Tibial nerve (tissue), 4 donors: Measurements from ENCODE around the gene CCDC183. TPM values are rescaled to one million over a fixed set of nuclear protein-coding genes. Genes with fewer than 3 reads are reported as not detected.
"Not testable (repeated sequence)": the region's sequence is repeated elsewhere in the genome, so short reads cannot be mapped to it uniquely, and the experiment has no call there.

Experiments used
- DNase-seq, 2 donors: peaks; one replicate each; pipeline ENCODE4 v3.0.0-alpha.2; 2019; ENCODE audit warnings: low spot score in 2 of 2
- H3K27ac ChIP-seq, 4 donors: fragments of 200-600 bp; sonication (generic) in 3 of 4; one replicate each; pipeline ENCODE4 v1.5.1; 2017 to 2019; ENCODE audit warnings: mild to moderate bottlenecking in 1 of 4
- H3K27me3 ChIP-seq, 2 donors: fragments of 200-600 bp; sonication (generic) in 1 of 2; one replicate each; pipeline versions ENCODE4 v1.5.1 to v1.6.0; 2017 to 2019
- H3K36me3 ChIP-seq, 3 donors: fragments of 200-600 bp; sonication (generic); one replicate each; pipeline ENCODE4 v1.5.1; 2018 to 2019
- H3K4me1 ChIP-seq, 4 donors: fragments of 200-600 bp; sonication (generic) in 3 of 4; one replicate each; pipeline ENCODE4 v1.5.1; 2017 to 2019
- H3K4me3 ChIP-seq, 4 donors: fragments of 200-600 bp; sonication (generic) in 3 of 4; one replicate each; pipeline ENCODE4 v1.5.1; 2017 to 2019; ENCODE audit warnings: mild to moderate bottlenecking in 1 of 4, moderate library complexity in 1 of 4
- H3K9me3 ChIP-seq, 4 donors: fragments of 200-600 bp; sonication (generic) in 3 of 4; one replicate each; pipeline ENCODE4 v1.5.1; 2017 to 2019
- EP300 ChIP-seq, 2 donors: sonication (generic); formaldehyde crosslinking; IDR thresholded peaks; one replicate each; pipeline ENCODE4 v1.6.1; 2017; ENCODE audit warnings: antibody characterized with exemption in 2 of 2, mild to moderate bottlenecking in 1 of 2
- POLR2A ChIP-seq, 2 donors: fragments of 450-650 bp; IDR thresholded peaks; one replicate each; pipeline ENCODE4 v1.6.1; 2017; ENCODE audit warnings: antibody characterized with exemption in 2 of 2, mild to moderate bottlenecking in 2 of 2, moderate library complexity in 2 of 2
- WGBS, 2 donors: methylation state at CpG; one replicate each; pipeline ENCODE4 v1.1.5; 2018; 5-methylcytosine and 5-hydroxymethylcytosine counted together
- total RNA-seq, 4 donors: library from RNA; depleted of rRNA; stranded (reverse); fragments of >200 nt; gene quantifications; one replicate each; pipeline ENCODE4 v1.1.0, GENCODE V29; 2016
- TF ChIP-seq, protein P1 (sequence below), 5 experiments: fragments of 200-600 bp in 3 of 5; fragments of 450-650 bp in 2 of 5; sonication (generic) in 3 of 5; IDR thresholded peaks; one replicate each; pipeline ENCODE4 v1.5.1; 2016 to 2019; ENCODE audit warnings: antibody characterized with exemption in 5 of 5, mild to moderate bottlenecking in 3 of 5, moderate library complexity in 2 of 5

Gene CCDC183
- total RNA-seq, 4 donors from 2014 or later = 1.5 to 5.1 (median 4.1) TPM

DNA sequence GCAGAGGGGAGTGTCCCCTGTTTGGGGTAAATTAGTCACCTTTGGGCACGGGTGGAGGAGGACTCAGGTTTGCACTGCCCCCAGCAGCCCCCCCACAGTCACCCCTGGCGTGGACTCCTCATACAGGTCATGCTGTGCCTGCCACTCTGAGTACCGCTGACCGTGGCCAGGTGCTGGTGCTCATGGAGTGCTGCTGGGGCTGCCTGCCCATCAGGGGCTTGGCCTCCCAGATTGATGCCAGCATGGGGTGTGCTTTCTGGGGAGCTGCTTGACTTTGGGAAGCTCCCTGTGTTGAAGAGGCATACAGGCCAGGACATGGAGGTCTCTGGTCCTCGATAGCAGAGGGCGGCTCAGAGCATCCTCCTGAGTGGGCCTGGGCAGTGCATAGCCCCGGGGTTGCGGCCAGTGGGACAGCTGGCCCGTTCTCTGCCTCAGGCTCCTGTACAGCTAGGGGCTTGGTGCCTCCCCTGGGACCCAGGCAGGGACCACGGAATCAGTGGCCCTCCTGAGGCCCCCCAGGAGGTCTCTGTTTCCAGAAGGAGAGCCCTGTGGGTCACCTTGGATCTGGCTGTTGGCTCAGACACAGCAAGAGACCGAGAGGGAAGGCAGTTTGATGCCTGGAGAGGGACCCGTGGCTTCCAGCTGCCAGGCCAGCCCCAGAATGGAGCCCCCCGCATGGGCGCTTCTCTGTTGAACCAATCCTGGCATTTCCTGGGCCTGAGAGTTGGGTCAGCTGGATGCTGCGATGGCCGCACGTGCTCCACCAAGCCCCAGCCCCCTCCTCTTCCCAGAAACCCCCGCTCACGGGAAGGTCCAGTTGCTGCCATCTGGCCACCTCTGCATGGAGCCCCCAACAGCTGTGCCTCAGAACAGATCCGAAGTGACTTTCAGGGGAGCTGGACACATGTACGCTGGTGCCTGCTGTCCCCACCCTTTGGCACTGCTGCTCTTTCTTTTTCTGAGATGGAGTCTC, 40.1 kb downstream of the CCDC183 start:
- TF ChIP-seq POLR2A (IDR thresholded peaks at IDR 0.05) (no peak), EP300 (IDR thresholded peaks at IDR 0.05) (no peak)
- TF ChIP-seq, protein P1, sequence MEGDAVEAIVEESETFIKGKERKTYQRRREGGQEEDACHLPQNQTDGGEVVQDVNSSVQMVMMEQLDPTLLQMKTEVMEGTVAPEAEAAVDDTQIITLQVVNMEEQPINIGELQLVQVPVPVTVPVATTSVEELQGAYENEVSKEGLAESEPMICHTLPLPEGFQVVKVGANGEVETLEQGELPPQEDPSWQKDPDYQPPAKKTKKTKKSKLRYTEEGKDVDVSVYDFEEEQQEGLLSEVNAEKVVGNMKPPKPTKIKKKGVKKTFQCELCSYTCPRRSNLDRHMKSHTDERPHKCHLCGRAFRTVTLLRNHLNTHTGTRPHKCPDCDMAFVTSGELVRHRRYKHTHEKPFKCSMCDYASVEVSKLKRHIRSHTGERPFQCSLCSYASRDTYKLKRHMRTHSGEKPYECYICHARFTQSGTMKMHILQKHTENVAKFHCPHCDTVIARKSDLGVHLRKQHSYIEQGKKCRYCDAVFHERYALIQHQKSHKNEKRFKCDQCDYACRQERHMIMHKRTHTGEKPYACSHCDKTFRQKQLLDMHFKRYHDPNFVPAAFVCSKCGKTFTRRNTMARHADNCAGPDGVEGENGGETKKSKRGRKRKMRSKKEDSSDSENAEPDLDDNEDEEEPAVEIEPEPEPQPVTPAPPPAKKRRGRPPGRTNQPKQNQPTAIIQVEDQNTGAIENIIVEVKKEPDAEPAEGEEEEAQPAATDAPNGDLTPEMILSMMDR (IDR thresholded peaks at IDR 0.05) = no peak
- Histone ChIP-seq H3K27me3 (no peaks in the 10 kb centered on the region), H3K9me3 (no peaks in the 10 kb centered on the region), H3K36me3 (peaks cover 0 to 85% (median 0%) of the 10 kb centered on the region in 3 donors), H3K4me1 (peaks cover 0 to 15% (median 8%) of the 10 kb centered on the region in 4 donors), H3K27ac (no peak overlapping the region), H3K4me3 (no peak overlapping the region)
- WGBS, 2 donors = 85 to 98% methylated on average over 13 to 15 of the region's 21 CpGs
- no peak for DNase-seq

DNA sequence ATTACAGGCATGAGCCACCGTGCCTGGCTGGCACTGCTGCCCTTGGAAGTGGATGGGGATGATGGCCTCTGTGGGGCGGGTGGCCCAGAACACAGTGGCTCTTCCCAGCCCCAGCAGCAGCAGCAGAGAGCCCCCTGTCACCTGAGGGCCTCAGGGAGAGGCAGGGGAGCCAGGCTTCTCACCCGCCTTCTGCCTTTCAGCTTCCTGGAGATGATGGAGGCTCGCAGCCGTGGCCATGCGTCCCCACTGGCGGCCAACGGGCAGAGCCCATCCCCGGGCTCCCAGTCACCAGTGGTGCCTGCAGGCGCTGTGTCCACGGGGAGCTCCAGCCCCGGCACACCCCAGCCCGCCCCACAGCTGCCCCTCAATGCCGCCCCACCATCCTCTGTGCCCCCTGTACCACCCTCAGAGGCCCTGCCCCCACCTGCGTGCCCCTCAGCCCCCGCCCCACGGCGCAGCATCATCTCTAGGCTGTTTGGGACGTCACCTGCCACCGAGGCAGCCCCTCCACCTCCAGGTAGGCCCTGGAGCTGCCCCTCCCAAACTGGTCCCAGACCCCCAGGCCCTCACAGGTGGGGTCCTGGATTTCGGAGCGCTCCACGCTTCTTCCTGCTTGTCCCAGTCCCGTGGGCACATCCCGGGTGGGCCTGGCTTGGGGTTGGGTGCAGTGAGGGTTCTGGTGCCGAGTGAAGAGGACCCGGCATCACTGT, 41.2 kb downstream of the CCDC183 start:
- TF ChIP-seq EP300 (IDR thresholded peaks at IDR 0.05) (no peak), POLR2A (IDR thresholded peaks at IDR 0.05) (no peak)
- TF ChIP-seq, protein P1 (IDR thresholded peaks at IDR 0.05) = no peak
- H3K36me3 ChIP-seq = peaks cover 0 to 75% (median 0%) of the 10 kb centered on the region in 3 donors
- no peak overlapping the region for H3K27ac ChIP-seq
- H3K4me1 ChIP-seq = peaks cover 0 to 26% (median 19%) of the 10 kb centered on the region in 4 donors
- H3K27me3 ChIP-seq = no peaks in the 10 kb centered on the region
- DNase-seq = no peak
- H3K4me3 ChIP-seq = no peak overlapping the region
- H3K9me3 ChIP-seq = no peaks in the 10 kb centered on the region
- WGBS, 2 donors = 92 to 93% methylated on average over 21 to 26 of the region's 27 CpGs

DNA sequence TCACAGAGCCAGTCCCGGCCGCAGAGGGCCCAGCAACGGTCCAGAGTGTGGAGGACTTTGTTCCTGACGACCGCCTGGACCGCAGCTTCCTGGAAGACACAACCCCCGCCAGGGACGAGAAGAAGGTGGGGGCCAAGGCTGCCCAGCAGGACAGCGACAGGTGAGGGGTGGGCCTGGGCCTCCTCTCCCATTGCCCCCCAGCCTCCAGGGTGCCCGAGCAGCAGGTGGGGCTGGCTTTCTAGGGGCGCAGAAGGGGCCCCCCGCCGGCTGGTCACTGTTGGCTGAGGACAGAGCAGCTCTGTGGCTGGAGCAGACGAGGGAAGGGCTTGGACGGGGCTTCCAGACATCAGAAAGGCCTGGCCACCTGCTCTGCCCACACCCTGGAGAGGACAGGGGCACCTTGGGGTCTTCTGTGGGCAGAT, 41.7 kb downstream of the CCDC183 start:
- DNase-seq, H3K9me3 ChIP-seq, H3K27ac ChIP-seq, H3K27me3 ChIP-seq, H3K4me3 ChIP-seq: not testable (repeated sequence)
- WGBS, 2 donors = 84 to 93% methylated on average over 8 to 13 of the region's 15 CpGs
- Histone ChIP-seq H3K4me1 (peaks cover 0 to 31% (median 24%) of the 10 kb centered on the region in 4 donors), H3K36me3 (peaks cover 0 to 69% (median 0%) of the 10 kb centered on the region in 3 donors)

DNA sequence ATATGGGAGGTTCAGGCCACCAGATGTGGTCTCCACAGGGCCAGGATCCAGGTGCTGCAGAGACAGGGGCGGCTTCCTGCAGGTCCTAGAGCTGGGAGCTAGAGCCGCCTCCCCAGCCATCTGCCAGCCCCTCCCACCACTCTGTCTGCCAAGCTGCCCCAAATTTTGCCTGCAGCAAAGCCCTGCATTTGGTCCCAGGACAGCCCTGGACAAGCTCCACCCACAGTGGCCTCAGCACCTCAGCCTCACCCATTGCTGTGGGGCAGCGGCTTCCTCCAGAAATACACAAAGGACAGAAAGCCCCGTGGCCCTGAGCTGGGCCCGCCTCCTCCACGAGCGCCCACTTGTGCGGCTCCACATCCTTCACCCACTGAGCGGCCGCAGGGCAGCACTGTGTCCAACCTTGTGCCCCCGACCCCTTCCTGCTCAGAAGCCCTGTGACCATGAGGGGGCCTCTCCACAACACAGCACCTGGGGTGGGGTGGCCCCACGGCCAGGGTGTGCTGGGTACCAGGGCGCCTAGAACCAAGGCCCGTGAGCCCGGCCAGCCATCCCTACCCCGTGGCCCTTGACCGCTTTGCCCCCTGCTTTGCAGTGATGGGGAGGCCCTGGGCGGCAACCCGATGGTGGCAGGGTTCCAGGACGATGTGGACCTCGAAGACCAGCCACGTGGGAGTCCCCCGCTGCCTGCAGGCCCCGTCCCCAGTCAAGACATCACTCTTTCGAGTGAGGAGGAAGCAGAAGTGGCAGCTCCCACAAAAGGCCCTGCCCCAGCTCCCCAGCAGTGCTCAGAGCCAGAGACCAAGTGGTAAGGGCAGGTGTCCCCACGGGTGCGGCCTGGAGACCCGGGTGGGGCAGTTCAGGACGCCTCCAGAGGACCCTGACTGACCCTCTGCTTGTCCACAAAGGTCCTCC, 42.4 kb downstream of the CCDC183 start:
- WGBS, 2 donors = 77 to 83% methylated on average over 26 to 28 of the region's 29 CpGs
- H3K4me3 ChIP-seq = no peak overlapping the region
- H3K9me3 ChIP-seq = no peaks in the 10 kb centered on the region
- H3K36me3 ChIP-seq = peaks cover 0 to 67% (median 0%) of the 10 kb centered on the region in 3 donors
- H3K4me1 ChIP-seq = peaks cover 0 to 38% (median 31%) of the 10 kb centered on the region in 4 donors
- peaks cover 0 to 7% of the 10 kb centered on the region in 2 donors for H3K27me3 ChIP-seq
- H3K27ac ChIP-seq = no peak overlapping the region
- DNase-seq = no peak
- no peak for TF ChIP-seq EP300 (IDR thresholded peaks at IDR 0.05)
- TF ChIP-seq, protein P1 (IDR thresholded peaks at IDR 0.05) = no peak
- TF ChIP-seq POLR2A (IDR thresholded peaks at IDR 0.05) = no peak
